GM18861 (cell line): ENCODE results near the gene S100A4.

ENCODE experiments used
- ATAC-seq: cut with Tn5 transposase; IDR thresholded peaks from one replicate; pipeline ENCODE4 v1.9.1; 2021; ENCODE audit not compliant: unreplicated experiment

Gene S100A4

GRCh38 chr1:153548722-153549688, 3.4 kb upstream of the S100A4 start, which contains the start of gene S100A3:
S100A3 (minus strand) TSS chr1:153549258; CDS start chr1:153548485, 773 bp downstream.
- ATAC-seq = no peak

GRCh38 chr1:153547560-153548551, 2.2 kb upstream of the S100A4 start:
- no peak for ATAC-seq

GRCh38 chr1:153546796-153547559, 1.4 kb upstream of the S100A4 start:
- ATAC-seq = no peak

- ATAC-seq = no peak
Measured at GRCh38 chr1:153546371-153546770, 765 bp upstream of the S100A4 start.

GRCh38 chr1:153544453-153545066, 1.0 kb downstream of the S100A4 start:
- ATAC-seq = no peak

- ATAC-seq = no peak
Measured at GRCh38 chr1:153543736-153544135, 1.9 kb downstream of the S100A4 start.

GRCh38 chr1:153542956-153543711, 2.5 kb downstream of the S100A4 start:
- ATAC-seq = no peak

- no peak for ATAC-seq
Measured at GRCh38 chr1:153541641-153542590, 3.7 kb downstream of the S100A4 start.

- no peak for ATAC-seq
Measured at GRCh38 chr1:153540394-153541361, 4.9 kb downstream of the S100A4 start, which contains the start of gene S100A5. S100A5 (minus strand) TSS chr1:153540934; CDS start chr1:153540191, 743 bp downstream.

- ATAC-seq = no peak
Measured at GRCh38 chr1:153539395-153540093, 6.1 kb downstream of the S100A4 start.

GRCh38 chr1:153538315-153538821, 7.2 kb downstream of the S100A4 start:
- no peak for ATAC-seq

- no peak for ATAC-seq
Measured at GRCh38 chr1:153537376-153537730, 8.3 kb downstream of the S100A4 start.

- ATAC-seq = no peak
Measured at GRCh38 chr1:153536671-153537375, 8.8 kb downstream of the S100A4 start.

GRCh38 chr1:153536012-153536670, 9.5 kb downstream of the S100A4 start:
- ATAC-seq = no peak
